ENCODE measurements around the gene LPCAT3.
"Not testable (repeated sequence)": the region's sequence is repeated elsewhere in the genome, so short reads cannot be mapped to it uniquely, and the experiment has no call there.

Gene LPCAT3

DNA sequence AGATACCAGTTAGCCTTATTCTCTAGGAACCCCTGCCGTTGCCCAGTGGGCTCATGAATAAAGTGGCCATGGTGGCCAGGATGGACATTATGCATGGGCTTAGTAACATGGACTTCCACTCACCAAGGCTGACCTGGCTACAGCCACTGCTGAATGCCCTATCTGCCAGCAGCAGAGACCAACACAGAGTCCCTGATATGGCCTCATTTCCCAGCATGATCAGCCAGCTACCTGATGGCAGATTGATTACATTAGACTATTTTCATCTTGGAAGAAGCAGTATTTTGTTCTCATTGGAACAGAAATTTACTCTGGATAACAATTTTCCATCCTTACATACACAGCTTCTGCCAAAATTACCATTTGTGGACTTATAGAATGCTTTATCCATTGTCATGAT, 16.2 kb upstream of the LPCAT3 start:
- no peak for DNase-seq

DNA sequence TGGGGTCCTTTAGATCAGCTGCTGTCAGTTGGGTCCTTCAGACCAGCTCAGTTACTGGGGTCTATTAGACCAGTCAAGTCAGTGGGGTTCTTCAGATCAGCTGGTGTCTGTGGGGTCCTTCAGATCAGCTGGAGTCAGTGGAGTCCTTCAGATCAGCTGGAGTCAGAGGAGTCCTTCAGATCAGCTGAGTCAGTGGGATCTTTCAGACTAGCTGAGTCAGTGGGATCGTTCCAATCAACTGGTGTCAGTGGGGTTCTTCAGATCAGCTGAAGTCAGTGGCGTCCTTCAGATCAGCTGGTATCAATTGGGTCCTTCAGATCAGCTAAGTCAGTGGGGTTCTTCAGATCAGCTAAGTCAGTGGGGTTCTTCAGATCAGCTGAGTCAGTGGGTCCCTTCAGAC, 14.7 kb upstream of the LPCAT3 start:
- no peak for DNase-seq

DNA sequence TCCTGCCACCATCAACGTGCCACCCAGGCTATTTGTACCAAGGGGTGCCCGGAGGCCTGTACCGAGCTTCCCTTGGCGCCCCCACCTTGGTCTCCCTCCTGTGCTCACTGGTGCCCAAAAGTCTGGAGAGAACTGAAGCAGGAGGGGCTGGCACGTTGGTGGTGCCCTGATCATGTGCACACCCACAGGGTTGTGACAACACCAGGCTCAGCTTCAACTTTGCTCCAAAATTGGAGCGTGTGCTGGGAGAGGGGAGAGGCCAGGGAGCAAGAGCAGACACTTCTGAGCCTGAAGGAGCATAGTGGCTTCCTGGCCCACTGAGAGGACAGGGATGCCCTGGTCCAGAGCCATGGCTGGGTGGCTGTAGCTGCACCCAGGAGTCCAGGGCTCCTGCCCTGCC, 13.0 kb upstream of the LPCAT3 start:
- no peak for DNase-seq

DNA sequence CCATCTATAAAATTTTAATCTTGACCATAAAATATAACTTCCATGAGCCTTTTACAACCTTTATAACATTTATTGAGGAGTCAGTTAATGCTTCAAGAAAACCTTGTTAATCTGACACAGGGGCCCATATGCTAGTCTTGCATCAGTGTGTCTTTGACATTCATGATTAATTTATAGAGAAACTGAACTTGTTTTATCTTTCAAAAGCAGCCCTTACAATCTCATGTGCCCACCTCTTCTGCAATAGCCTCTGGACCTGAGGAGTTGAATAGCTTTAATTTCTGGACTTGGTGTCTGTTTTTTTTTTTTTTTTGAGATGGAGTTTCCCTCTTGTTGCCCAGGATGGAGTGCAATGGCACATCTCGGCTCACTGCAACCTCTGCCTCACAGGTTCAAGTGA, 8.6 kb upstream of the LPCAT3 start:
- no peak for DNase-seq

DNA sequence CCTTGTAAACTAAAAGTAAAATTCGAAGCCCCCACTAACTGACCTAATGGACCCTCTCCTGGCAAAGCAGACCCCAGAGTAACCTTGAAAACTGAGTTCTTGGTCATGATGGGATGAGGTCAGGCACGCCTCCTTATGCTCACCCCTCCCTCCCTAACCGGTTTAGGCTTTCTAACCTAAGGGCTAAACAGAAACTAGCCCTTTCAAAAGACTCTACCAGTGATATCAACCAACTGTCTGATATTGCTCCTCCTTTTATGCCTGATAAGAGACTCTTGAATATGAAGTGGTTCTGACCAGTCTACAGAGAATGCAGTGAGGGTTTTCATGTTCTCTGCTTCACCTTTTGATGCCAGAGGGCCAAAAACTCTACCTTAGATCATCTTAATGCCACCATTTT, 4.8 kb upstream of the LPCAT3 start:
- DNase-seq, result no peak

DNA sequence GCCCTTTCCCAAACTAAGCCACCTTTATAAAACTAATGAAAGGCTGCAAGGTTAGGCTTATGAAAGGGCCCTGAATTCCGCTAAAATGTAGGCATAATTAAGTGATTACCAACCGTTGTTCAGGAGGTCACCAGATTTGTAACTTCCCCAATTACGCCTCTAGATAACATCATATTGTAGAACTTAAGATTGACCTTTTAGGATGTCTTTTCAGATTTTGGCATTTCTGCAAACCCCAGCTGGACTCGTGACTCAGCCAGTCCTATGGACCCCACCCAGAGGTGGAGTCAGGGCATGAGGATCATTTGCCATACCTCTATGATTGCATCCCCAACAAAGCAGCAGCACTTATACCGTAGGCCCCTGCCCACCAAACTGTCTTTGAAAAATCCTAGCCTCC, 3.7 kb upstream of the LPCAT3 start:
- DNase-seq, result no peak

DNA sequence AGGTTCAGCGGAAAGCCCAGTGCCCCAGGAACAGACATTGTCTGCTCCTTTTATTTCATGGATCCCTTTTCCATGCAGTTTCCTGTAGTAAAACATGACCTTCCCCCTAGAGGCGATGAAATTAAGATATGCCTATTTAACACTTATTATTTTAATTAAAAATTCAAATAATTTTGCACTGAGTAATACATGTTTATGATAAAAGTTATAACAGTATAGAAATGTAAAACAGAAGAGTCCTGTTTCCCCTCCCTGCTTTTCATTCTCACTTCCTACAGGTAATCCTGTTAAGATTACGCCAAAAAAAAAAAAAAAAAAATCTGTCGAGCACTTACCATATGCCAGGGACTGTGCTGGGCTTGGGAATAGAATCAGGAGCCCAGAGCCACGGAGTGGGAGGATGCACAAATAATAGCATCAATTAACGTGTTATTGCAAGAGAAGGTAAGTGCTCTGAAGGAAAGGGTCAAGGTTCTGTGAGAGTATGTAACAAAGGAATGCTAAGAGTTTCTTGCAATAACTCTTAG, 830 bp upstream of the LPCAT3 start:
- DNase-seq, result no peak

DNA sequence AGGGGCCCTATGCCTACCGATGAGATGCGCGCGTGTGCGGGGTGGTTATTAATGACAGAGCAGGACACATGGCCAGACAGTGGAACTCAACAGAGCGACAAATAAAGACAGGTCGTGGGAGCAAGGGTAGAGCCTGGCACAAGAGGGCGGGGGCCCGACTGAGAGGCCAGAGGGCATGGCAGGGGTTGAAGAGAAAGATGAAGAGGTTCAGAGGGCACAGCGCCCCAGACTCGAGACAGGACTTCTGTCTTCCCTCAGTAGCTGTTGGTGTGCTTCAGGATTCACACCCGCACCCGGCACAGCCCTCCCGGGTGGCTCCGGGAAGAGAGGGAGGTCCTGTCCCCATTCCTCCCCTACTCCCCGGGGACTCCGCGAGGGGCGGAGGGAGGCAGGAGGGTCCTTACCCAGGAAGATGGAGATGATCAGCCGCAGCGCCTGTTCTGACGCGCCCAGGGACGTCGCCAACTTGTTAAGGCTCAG, 366 bp downstream of the LPCAT3 start:
- DNase-seq, result no peak

DNA sequence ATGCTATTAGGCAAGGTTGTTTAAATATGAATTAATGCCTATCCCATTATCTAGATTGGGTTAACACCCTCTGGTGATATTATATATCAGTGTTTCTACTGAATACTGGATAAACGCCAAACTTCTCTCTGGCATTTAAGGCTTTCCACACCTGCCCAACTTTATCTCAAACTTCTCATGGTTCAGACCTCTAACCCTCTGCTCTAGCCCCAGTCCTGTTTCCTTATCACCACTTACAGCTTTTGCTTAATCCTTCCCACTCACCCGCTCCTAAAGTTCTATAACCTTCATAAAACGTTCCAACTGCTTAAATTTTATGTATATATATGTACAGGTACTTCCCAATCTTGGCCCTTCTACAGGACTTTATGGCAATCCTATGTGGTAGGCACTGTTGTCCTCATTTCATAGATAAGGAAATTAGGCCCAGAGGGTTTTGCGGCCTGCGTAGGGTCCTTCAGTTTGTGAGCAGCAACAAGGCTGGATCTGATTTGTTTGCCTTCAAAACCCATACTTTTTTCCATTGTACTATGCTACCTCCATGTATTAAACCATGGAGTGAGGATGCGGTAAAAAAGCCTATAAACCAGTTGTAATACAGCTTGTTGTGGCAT, 1.2 kb downstream of the LPCAT3 start:
- no peak for DNase-seq

DNA sequence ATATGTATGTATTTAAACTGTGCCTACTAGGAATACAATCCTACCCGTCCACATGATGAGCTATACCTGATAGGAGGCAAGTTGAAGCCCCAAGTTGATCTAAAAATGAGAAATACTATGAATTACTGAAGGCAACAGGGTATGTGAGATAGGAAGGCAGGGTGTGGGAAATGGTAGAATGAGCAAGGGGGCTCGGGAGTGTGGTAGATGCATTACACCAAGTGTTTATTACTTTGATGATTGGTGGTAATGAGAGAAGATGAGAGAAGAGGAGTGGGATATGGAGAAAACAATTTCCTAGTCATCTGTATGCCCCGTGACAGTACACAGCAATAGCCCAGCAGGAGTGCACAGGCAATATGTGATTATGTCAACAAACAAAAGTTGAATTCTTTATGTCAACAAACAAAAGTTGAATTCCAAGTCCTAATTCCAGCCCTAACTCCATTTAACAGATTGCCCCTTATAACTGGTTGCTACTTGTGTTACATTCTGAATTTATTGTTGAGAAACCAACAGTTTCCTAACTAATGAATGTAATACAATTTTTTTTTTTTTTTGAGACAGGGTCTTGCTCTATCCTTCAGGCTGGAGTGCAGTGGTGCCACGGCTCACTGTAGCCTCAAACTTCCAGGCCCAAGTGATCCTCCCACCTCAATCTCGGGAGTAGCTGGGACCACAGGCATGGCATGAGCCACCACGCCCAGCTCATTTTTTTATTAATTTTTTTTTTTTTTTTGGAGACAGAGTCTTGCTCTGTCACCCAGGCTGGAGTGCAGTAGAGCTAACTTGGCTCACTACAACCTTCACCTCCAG, 2.5 kb downstream of the LPCAT3 start:
- DNase-seq, result no peak

DNA sequence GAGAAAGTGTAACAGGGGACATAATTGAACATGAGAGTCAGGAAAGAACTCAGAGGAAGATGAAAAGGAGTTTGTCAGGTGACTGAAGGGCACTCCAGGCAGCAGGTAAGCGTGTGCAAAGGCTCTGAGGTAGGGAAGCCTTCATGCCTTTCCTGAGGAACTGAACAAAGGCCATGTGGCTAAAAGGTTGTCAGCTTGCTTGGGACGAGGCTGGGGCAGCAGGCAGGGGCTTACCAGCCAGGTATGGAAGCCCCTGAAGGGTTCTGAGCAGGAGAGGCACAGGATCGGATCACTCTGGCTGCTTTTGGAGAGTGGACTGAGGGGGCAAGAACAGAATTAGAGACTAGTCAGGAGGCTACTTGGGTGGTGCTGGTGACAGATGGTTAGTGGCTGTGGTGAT, 5.2 kb downstream of the LPCAT3 start:
- DNase-seq, result no peak

DNA sequence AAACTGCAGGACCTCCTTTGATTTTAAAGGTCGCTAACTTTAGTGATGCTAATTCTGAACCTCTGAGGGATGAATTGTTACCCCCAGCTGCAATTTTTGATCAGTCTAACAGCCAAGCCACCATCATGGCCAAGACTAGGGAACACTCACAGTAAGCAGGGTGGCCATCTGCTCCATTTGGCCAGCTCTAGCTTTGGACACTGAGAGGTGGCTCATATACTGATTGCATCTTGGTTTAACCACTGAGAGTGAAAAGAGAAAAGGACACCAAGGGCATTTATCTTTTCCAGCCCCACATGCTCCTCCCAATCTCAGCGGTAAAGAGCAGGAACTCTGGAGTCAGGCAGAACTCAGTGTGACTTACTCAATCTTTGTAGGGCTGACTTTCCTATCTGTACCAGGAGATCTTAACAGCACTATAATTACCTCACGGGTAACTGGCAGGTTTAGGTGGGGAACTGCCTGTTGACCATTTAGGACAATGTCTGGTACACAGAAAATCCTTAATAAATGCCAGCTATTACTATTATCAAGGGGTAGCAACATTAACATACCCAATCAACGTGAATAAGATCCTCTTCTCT, 6.2 kb downstream of the LPCAT3 start:
- DNase-seq, result no peak

DNA sequence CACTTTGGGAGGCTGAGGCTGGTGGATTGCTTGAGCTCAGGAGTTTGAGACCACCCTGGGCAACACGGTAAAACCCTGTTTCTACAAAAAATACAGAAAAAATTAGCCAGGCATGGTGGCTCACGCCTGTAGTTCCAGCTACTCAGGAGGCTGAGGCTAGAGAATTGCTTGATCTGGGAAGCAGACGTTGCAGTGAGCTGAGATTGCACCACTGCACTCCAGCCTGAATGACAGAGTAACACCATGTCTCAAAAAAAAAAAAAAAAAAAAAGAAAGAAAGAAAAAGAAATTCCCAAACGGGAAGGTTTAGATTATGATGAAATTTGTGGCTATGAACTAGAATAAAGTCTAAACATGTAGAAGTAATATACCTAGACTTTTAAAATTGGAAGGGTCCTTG, 6.9 kb downstream of the LPCAT3 start:
- DNase-seq, result not testable (repeated sequence)

DNA sequence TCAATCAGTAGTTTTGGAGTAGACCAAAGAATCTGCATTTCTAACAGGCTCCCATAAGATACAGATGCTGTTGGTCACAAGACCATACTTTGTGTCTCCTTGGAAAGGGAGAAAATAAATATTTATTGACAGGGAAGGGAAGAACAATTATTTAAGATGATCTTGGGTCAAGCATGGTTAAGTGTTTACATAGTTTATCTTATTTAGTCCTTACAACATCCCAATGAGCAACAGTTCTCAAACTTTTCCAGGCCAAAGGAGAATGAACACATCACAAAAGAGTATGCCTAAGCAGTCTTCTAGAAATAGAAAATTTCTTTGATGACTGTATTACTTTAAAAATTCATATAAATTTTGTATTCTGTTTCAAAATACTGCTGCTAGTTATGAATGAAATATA, 8.8 kb downstream of the LPCAT3 start:
- DNase-seq, result no peak

DNA sequence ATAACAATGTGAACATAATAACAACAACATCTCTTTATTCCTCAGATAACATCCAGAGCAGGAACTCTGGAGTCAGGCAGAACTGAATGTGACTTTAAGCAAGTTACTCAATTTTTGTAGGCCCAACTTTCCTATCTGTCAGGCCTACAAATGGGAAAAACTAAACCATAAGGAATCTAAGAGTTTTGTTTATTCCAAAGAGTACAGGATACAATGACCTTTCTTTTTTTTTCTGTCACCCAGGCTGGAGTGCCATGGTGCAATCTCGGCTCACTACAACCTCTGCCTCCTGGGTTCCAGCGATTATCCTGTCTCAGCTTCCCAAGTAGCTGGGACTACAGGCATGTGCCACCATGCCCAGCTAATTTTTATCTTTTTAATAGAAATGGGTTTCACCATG, 9.4 kb downstream of the LPCAT3 start:
- no peak for DNase-seq

DNA sequence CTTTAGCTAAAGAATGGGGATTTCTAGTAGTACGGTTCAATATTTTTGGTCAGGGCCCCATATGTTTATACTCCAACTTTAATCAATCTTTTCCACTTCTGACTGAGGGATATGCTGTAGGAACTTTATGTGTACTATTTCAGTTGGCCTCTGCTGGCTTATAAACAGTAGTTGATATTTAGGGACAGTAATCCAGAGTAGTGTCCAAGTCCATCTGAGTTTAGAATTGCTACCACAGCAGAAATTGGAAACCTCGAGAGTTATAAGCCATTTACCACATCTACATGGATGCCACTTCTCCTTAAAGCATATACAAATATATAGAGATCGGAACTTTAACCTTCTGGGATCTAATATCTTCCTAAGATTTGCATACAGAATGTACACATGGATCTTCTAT, 11.6 kb downstream of the LPCAT3 start:
- no peak for DNase-seq

DNA sequence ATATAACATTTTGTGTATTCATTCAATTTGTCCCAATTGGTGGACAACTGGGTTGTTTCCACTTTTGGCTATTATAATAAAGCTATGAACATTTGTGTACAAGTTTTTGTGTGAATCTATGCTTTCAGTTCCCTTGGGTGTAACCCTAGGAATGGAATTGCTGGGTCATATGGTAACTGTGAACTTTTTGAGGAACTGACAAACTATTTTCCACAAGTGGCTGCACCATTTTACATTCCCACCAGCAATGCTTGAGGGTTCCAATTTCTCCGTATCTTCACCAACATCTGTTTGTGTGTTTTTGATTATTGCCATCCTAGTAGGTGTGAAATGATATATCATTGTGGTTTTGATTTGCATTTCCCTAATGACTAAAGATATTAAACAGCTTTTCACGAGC, 13.0 kb downstream of the LPCAT3 start:
- DNase-seq, result no peak

DNA sequence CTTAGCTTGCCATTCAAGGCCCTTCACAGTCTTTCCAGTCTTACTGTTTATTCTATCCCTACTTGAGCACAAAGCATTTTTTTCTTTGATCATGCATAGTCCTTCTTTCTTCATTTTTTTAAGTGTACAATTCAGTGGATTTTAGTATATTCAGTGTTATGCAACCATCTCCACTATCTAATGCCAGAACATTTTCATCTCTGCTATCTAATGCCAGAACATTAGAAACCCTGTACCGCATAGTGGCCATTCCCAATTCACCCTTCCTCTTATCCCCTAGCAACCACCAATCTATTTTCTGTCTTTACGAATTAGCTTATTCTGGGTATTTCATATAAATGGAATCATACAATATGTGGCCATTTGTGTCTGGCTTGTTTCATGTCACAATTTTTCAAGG, 13.4 kb downstream of the LPCAT3 start:
- DNase-seq, result no peak

DNA sequence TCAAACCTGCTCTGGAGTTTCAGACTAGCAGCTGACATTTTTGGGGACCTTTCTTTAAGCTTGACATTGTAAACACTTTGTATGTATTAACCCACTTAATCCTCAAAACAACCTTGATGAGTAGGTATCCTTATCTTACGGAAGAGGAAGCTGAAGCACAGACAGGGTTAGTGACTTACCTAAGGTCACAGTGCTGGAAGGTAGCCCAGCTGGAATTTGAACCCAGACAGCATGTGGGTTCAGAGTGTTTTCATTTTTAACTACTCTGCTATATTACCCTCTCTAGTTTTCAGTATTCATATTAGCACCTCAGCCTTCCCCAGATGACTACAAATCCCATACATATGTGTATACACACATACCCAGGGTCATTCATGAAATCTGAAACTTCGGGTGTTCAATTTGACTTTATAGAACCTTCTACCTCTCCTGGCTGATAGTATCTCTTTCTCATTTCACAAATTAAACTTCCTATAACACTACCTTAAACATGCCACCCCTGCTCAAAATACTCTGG, 13.9 kb downstream of the LPCAT3 start:
- no peak for DNase-seq

DNA sequence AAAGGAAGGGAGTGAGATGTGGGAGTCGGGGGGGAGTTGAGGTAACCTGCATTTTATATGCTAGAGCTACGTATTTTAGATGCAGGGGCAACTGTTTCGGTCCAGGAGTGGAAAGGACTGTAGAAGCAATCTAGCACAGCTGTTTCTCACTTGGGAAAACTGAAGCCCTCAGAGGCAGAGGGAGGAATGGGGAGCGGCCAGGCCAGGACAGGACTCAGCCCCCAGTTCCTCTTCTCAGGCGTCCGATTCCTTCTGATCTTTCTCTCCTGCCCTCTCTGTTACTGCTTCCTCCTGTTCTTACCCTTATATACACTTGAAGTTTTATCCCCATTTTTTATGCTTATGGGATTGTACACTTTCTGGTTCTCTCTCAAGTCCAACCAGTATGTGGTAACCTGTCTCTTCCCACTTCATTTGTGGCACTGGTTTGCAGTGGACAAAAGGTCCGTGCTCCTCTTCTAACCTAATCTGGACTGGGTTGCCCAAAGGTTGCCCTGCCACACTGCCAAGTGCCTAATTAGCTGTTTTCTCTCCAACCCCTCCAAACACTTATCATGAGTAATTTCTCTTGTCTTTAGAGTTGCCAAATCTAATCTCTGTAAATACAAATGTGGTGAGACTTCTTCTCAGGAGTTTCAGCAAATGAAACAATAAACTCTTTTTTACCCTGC, 16.2 kb downstream of the LPCAT3 start:
- no peak for DNase-seq

DNA sequence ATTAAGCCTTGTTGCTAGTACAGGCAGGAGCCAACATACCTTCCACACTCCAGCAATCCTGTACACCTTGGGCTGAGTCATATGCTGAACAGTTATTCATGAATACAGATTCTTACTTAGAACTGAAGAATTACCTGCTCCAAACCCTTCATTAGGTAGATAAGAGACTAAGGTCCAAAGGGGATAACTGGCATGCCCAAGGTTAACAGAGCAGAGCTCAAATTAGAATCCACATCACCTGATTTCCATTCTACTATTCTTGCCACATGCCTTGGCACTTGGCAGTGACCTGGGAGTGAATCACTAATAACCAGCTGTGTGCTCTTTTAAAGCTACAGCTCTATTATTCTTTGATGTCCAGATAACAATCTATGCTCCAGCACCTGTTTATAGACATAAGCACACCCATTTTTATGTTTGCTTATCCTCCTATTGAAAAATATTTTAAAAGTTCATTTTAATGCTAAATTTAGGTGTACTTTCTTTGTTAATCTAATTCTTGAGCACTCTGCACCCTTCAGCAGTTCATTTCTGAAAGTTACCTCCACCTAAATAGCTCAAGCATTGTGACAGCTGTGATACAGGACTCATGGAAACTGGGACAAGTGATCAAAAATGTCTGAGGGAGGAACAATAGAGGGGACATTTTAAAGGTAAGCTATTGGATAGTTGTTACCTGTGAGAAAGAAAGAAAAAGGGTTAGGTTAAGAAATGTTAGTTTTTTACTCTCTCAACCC, 19.4 kb downstream of the LPCAT3 start:
- DNase-seq, result no peak

DNA sequence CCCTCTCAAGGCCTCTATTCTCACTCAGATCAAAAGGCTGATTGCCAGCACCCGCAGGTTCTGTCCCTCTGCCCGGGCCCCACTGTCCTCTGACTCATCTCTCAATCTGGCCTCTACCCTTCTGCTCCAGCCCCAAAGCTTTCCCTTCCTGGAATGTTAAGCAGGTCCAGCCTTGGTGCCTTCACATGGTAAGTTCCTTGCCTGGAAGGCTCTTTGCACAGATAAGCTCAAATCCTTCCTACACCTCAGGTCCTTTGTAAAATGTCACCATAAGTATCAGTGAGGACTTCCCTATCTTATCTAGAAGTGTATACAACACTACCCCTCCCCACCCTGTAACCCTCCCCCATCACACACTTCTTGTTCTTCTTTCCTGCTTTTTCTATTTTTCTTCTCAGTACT, 22.2 kb downstream of the LPCAT3 start:
- no peak for DNase-seq
